ENCODE data around the gene SPECC1L. TPM values are rescaled to one million over a fixed set of nuclear protein-coding genes. Genes with fewer than 3 reads are reported as not detected.
"Not testable (repeated sequence)": the region's sequence is repeated elsewhere in the genome, so short reads cannot be mapped to it uniquely, and the experiment has no call there.

The SPECC1L gene
- total and polyA plus RNA-seq, 2 of the 8 experiments (the other 6 are each of a cell fraction or from before 2014, with no cell fraction given), result 15.7 to 61.6 TPM

DNA sequence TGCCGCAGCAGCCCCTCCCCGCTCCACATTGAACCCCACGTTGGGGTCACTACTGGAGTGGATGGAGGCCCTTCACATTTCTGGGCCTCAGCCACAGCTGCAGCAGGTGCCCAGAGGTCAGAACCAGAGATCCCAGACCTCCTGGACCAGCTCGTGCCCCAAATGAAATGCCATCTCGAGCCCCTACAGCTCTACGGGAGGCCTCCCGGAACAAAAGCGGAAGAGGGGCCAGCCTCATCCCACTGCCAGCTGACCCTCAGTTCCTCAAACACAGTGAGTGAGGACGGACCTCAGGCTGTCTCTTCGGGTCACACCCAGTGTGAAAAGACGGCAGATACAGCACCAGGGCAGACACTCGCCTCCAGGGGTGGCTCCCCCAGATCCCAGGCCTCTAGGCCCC lies 17.5 kb upstream of the SPECC1L start:
- H3K23me2 ChIP-seq (ENCODE audit: low read depth, low read length); H3K27me3 ChIP-seq (replicated peaks in 1 of 4; ENCODE audit: control insufficient read depth in 3 of 4, extremely low read depth in 1 of 4, insufficient read depth in 3 of 4, low read length in 3 of 4); H3K9ac ChIP-seq (replicated peaks in 1 of 4; ENCODE audit: extremely low read depth in 1 of 4, low read depth in 3 of 4, low read length in 3 of 4); H4K8ac ChIP-seq (ENCODE audit: extremely low read depth, insufficient read depth, low read length); H2BK12ac ChIP-seq (ENCODE audit: low read depth, low read length); POLR2A ChIA-PET (ENCODE audit: partially characterized antibody); H2BK120ac ChIP-seq (replicated peaks; ENCODE audit: low read depth, low read length); H3K79me2 ChIP-seq (ENCODE audit: control insufficient read depth in 1 of 2, insufficient read depth in 2 of 2, low read length in 2 of 2); H3K4ac ChIP-seq (replicated peaks; ENCODE audit: insufficient read length, low read depth, low read length); H3K79me1 ChIP-seq (ENCODE audit: low read depth, low read length); DNase-seq (ENCODE audit: low read depth in 1 of 2, low spot score in 2 of 2); FAIRE-seq; H3K23ac ChIP-seq (ENCODE audit: insufficient read length); H2AFZ ChIP-seq (ENCODE audit: low read length); H3K36me3 ChIP-seq (ENCODE audit: control insufficient read depth in 2 of 4, insufficient read depth in 4 of 4, low read length in 3 of 4); H3K14ac ChIP-seq (ENCODE audit: insufficient read length); H3K56ac ChIP-seq (replicated peaks; ENCODE audit: insufficient read length, low read depth, low read length); H3K27ac ChIP-seq (ENCODE audit: low read depth, low read length); H2BK20ac ChIP-seq (ENCODE audit: low read length); H3K4me1 ChIP-seq (replicated peaks in 1 of 4; ENCODE audit: control insufficient read depth in 3 of 4, insufficient read depth in 4 of 4, low read length in 3 of 4); H4K20me1 ChIP-seq (replicated peaks in 1 of 2; ENCODE audit: control insufficient read depth in 1 of 2, insufficient read depth in 2 of 2, low read length in 2 of 2); H4K91ac ChIP-seq (replicated peaks; ENCODE audit: insufficient read length, low read length); H3K18ac ChIP-seq (ENCODE audit: extremely low read depth, low read length); H3K4me3 ChIP-seq (ENCODE audit: extremely low read depth in 1 of 4, insufficient read depth in 2 of 4, low read depth in 3 of 4, low read length in 4 of 4); H4K5ac ChIP-seq (ENCODE audit: insufficient read length, low read depth, low read length); H2BK15ac ChIP-seq (ENCODE audit: low read length); H2BK5ac ChIP-seq (ENCODE audit: low read depth, low read length); CTCF ChIA-PET (ENCODE audit: partially characterized antibody); H3K4me2 ChIP-seq (ENCODE audit: insufficient read depth in 1 of 2, low read depth in 2 of 2, low read length in 2 of 2); H3K9me3 ChIP-seq (ENCODE audit: insufficient read depth in 2 of 2, low read depth in 1 of 2, low read length in 1 of 2); H2AK5ac ChIP-seq (ENCODE audit: low read depth, low read length): not testable (repeated sequence)
- WGBS, 2 experiments (ENCODE audit: extremely low coverage in 1 of 2, insufficient coverage in 1 of 2, insufficient read length in 1 of 2, insufficient replicate concordance in 2 of 2, low coverage in 1 of 2, low lambda C conversion rate in 2 of 2, missing lambda C conversion rate in 1 of 2), result 96% methylated on average over 12 of the region's 12 CpGs; no CpG with 5 or more reads in 1 of the 2 experiments

DNA sequence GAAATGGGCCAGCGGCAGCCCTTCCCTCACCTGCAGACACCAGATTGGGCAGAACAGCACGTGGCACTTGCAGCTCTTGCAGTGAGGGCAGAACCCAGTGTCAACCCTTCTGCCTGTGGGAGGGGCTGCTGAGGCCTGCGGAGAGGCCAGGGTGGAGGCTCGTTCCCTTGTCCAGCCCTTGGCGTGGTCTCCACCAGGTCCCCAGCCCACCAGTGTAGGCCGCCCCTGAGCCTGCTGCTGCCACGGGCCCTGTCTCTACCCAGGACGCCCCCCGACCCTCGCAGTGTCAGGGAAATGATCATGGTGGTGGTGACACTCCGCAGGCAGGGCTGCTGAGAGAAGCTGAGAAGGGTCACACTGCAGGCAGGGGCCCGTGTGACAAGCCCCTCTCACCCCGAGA lies 14.5 kb upstream of the SPECC1L start:
- H4K8ac ChIP-seq (ENCODE audit: extremely low read depth, insufficient read depth, low read length); H2AFZ ChIP-seq (ENCODE audit: low read length); FAIRE-seq; H3K27me3 ChIP-seq (replicated peaks in 1 of 4; ENCODE audit: control insufficient read depth in 3 of 4, extremely low read depth in 1 of 4, insufficient read depth in 3 of 4, low read length in 3 of 4); H3K4me2 ChIP-seq (ENCODE audit: insufficient read depth in 1 of 2, low read depth in 2 of 2, low read length in 2 of 2); H3K4me1 ChIP-seq (replicated peaks in 1 of 4; ENCODE audit: control insufficient read depth in 3 of 4, insufficient read depth in 4 of 4, low read length in 3 of 4); H3K36me3 ChIP-seq (ENCODE audit: control insufficient read depth in 2 of 4, insufficient read depth in 4 of 4, low read length in 3 of 4); H4K91ac ChIP-seq (replicated peaks; ENCODE audit: insufficient read length, low read length); H3K23me2 ChIP-seq (ENCODE audit: low read depth, low read length); H3K18ac ChIP-seq (ENCODE audit: extremely low read depth, low read length); H3K9ac ChIP-seq (replicated peaks in 1 of 4; ENCODE audit: extremely low read depth in 1 of 4, low read depth in 3 of 4, low read length in 3 of 4); H3K23ac ChIP-seq (ENCODE audit: insufficient read length); H3K4ac ChIP-seq (replicated peaks; ENCODE audit: insufficient read length, low read depth, low read length); H4K20me1 ChIP-seq (replicated peaks in 1 of 2; ENCODE audit: control insufficient read depth in 1 of 2, insufficient read depth in 2 of 2, low read length in 2 of 2); H3K14ac ChIP-seq (ENCODE audit: insufficient read length); H2AK5ac ChIP-seq (ENCODE audit: low read depth, low read length); CTCF ChIA-PET (ENCODE audit: partially characterized antibody); H2BK120ac ChIP-seq (replicated peaks; ENCODE audit: low read depth, low read length); H4K5ac ChIP-seq (ENCODE audit: insufficient read length, low read depth, low read length); POLR2A ChIA-PET (ENCODE audit: partially characterized antibody); H2BK12ac ChIP-seq (ENCODE audit: low read depth, low read length); H3K79me2 ChIP-seq (ENCODE audit: control insufficient read depth in 1 of 2, insufficient read depth in 2 of 2, low read length in 2 of 2); H3K4me3 ChIP-seq (ENCODE audit: extremely low read depth in 1 of 4, insufficient read depth in 2 of 4, low read depth in 3 of 4, low read length in 4 of 4); H2BK5ac ChIP-seq (ENCODE audit: low read depth, low read length); DNase-seq (ENCODE audit: low read depth in 1 of 2, low spot score in 2 of 2); H2BK15ac ChIP-seq (ENCODE audit: low read length); H3K27ac ChIP-seq (ENCODE audit: low read depth, low read length); H3K79me1 ChIP-seq (ENCODE audit: low read depth, low read length); H2BK20ac ChIP-seq (ENCODE audit: low read length); H3K9me3 ChIP-seq (ENCODE audit: insufficient read depth in 2 of 2, low read depth in 1 of 2, low read length in 1 of 2); H3K56ac ChIP-seq (replicated peaks; ENCODE audit: insufficient read length, low read depth, low read length): not testable (repeated sequence)
- 88% methylated on average over 10 of the region's 13 CpGs; no CpG with 5 or more reads in 1 of the 2 experiments for WGBS, 2 experiments (ENCODE audit: extremely low coverage in 1 of 2, insufficient coverage in 1 of 2, insufficient read length in 1 of 2, insufficient replicate concordance in 2 of 2, low coverage in 1 of 2, low lambda C conversion rate in 2 of 2, missing lambda C conversion rate in 1 of 2)
